Prostate gland (tissue), 2 donors: Measurements from ENCODE around the gene DENND1B. TPM values are rescaled to one million over a fixed set of nuclear protein-coding genes. Genes with fewer than 3 reads are reported as not detected.

Source experiments
- DNase-seq: peaks from one replicate; pipeline ENCODE4 v3.0.0-alpha.2; 2019; ENCODE audit warnings: low spot score
- H3K27ac ChIP-seq, 2 donors: fragments of 200-600 bp; sonication (generic); 2 replicates each; pipeline ENCODE4 v1.5.1; 2017 to 2019
- H3K27me3 ChIP-seq: fragments of 200-600 bp; sonication (generic); replicated peaks from 2 replicates; pipeline ENCODE4 v1.5.1; 2019; ENCODE audit not compliant: insufficient read depth
- H3K36me3 ChIP-seq, 2 donors: fragments of 200-600 bp; sonication (generic); 1 replicate in 1 of 2; 2 replicates in 1 of 2; pipeline versions ENCODE4 v1.5.1 to v1.8.1; 2017 to 2019
- H3K4me1 ChIP-seq: fragments of 200-600 bp; sonication (generic); replicated peaks from 2 replicates; pipeline ENCODE4 v1.5.1; 2019
- H3K4me3 ChIP-seq, 2 donors: fragments of 200-600 bp; sonication (generic); 2 replicates each; pipeline ENCODE4 v1.5.1; 2017 to 2019
- H3K9me3 ChIP-seq: fragments of 200-600 bp; sonication (generic); 2 replicates; pipeline ENCODE4 v1.5.1; 2017
- POLR2A ChIP-seq: fragments of 450-650 bp; IDR thresholded peaks from one replicate; pipeline ENCODE4 v1.6.1; 2016; ENCODE audit warnings: antibody characterized with exemption, mild to moderate bottlenecking
- POLR2AphosphoS5 ChIP-seq: sonication (generic); formaldehyde crosslinking; IDR thresholded peaks from one replicate; pipeline ENCODE4 v1.6.1; 2017; ENCODE audit warnings: antibody characterized with exemption
- WGBS: methylation state at CpG from one replicate; pipeline ENCODE4 v1.1.5; 2018; 5-methylcytosine and 5-hydroxymethylcytosine counted together
- intact Hi-C: fragments of 100-400 bp; cut with DNase I; formaldehyde crosslinking; loops from one replicate; pipeline ENCODE4 v1.14.2; 2022
- total RNA-seq, 2 donors: library from RNA; depleted of rRNA; stranded (reverse); fragments of >200 nt; gene quantifications; one replicate each; pipeline ENCODE4 v1.1.0, GENCODE V29; 2016
- TF ChIP-seq, protein P1 (sequence below), 4 experiments: fragments of 200-600 bp in 2 of 4; fragments of 450-650 bp in 2 of 4; sonication (generic) in 2 of 4; IDR thresholded peaks; 1 replicate in 3 of 4; 2 replicates in 1 of 4; pipeline ENCODE4 v1.5.1; 2016 to 2019; ENCODE audit warnings: antibody characterized with exemption in 4 of 4, mild to moderate bottlenecking in 2 of 4, moderate library complexity in 2 of 4

Gene DENND1B
- total RNA-seq, 2 donors from 2014 or later: 13.5 to 14.1 TPM

DNA sequence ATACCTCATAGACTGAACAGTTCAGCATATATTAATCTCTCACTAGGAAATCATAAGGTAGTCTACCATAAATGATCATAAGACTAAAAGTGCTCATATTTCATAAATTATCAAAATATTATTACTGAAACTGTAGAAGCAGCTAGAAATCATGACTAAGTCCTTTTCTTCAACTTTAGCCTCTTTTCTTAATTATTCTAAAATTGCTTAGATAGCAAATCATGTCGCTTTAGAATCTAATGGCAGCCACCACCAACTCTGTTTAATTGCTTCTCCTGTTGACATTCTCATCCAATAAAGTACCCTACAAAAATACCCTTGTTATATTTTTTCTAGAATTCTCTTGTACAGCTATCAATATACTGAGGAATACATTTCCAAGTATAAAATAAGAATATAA lies 102.9 kb downstream of the DENND1B start:
- Histone ChIP-seq H3K9me3 (no peaks in the 10 kb centered on the region), H3K27me3 (no peaks in the 10 kb centered on the region), H3K36me3 (no peaks in the 10 kb centered on the region), H3K4me3 (no peak overlapping the region), H3K4me1 (peaks cover 5% of the 10 kb centered on the region), H3K27ac (no peak overlapping the region)
- DNase-seq: no peak
- intact Hi-C loops: no loop called here
- 92% methylated on average over 1 of the region's 1 CpG for WGBS
- TF ChIP-seq POLR2A (no peak), POLR2AphosphoS5 (no peak)
- TF ChIP-seq, protein P1, sequence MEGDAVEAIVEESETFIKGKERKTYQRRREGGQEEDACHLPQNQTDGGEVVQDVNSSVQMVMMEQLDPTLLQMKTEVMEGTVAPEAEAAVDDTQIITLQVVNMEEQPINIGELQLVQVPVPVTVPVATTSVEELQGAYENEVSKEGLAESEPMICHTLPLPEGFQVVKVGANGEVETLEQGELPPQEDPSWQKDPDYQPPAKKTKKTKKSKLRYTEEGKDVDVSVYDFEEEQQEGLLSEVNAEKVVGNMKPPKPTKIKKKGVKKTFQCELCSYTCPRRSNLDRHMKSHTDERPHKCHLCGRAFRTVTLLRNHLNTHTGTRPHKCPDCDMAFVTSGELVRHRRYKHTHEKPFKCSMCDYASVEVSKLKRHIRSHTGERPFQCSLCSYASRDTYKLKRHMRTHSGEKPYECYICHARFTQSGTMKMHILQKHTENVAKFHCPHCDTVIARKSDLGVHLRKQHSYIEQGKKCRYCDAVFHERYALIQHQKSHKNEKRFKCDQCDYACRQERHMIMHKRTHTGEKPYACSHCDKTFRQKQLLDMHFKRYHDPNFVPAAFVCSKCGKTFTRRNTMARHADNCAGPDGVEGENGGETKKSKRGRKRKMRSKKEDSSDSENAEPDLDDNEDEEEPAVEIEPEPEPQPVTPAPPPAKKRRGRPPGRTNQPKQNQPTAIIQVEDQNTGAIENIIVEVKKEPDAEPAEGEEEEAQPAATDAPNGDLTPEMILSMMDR (IDR thresholded peaks at IDR 0.05): no peak

DNA sequence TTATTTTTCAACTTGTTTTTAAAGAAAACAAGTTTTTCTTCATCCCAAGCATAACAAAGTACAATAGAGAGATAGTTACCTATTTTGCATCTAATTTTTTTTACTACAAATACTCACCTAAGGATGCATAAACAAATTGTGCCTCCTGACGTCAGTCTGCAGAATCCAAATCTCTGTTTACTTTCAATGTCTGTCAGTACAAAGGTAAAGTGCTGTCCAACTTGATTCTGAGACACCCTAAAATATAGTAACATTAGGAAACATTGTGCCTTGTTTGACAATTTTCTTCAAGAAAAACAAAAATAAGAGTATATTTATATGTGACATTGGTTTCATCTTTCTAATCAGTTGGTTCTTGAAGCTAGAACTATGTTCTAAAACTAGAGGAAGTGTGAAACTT lies 103.4 kb downstream of the DENND1B start:
- H3K4me3 ChIP-seq: no peak overlapping the region
- H3K9me3 ChIP-seq: no peaks in the 10 kb centered on the region
- TF ChIP-seq, protein P1 (IDR thresholded peaks at IDR 0.05): no peak
- TF ChIP-seq POLR2AphosphoS5 (no peak), POLR2A (no peak)
- H3K4me1 ChIP-seq: peaks cover 5% of the 10 kb centered on the region
- intact Hi-C loops: no loop called here
- H3K36me3 ChIP-seq: no peaks in the 10 kb centered on the region
- H3K27me3 ChIP-seq: no peaks in the 10 kb centered on the region
- H3K27ac ChIP-seq: no peak overlapping the region
- no peak for DNase-seq
- 88% methylated on average over 1 of the region's 1 CpG for WGBS

DNA sequence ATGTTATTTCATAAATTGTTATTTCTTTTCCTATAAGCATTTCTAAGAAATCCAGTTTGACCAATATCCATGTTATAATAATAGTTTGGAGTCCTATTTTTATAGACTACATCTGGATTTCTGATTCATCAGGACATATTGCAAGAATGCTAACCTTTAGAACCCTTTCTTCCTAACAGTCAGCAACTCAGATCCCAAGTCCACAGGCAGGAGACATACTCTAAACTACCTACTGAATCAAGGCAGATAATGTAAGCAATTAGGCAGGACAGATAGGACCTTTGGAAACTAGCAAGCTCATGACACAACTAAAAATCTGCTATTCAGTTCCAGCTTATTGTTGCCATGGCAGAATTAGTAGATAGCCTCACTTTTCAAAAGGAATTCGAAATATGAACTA lies 104.1 kb downstream of the DENND1B start:
- no peaks in the 10 kb centered on the region for H3K27me3 ChIP-seq
- peaks cover 5% of the 10 kb centered on the region for H3K4me1 ChIP-seq
- H3K9me3 ChIP-seq: no peaks in the 10 kb centered on the region
- TF ChIP-seq POLR2AphosphoS5: no peak
- TF ChIP-seq POLR2A: no peak
- TF ChIP-seq, protein P1 (IDR thresholded peaks at IDR 0.05): no peak
- H3K27ac ChIP-seq: no peak overlapping the region
- H3K36me3 ChIP-seq: no peaks in the 10 kb centered on the region
- intact Hi-C loops: no loop called here
- no peak for DNase-seq
- WGBS: 97% methylated on average over 1 of the region's 1 CpG
- no peak overlapping the region for H3K4me3 ChIP-seq

DNA sequence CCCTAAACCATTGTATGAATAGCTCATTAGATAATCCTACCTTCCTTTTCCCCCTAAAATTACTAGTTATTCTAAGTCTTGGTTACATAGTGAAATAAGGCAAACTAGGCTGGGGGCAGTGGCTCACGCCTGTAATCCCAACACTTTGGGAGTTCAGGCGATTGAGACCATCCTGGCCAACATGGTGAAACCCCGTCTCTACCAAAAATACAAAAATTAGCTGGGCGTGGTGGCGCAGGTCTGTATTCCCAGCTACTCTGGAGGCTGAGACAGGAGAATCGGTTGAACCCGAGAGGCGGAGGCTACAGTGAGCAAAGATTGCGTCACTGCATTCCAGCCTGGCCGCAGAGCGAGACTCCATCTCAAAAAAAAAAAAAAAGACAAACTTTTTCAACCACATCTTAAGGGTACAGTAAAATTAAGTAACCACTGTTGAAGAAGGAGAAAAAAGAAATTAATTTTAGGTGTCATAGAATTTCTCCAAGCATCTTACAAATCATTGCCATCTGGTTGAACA lies 108.5 kb downstream of the DENND1B start:
- TF ChIP-seq POLR2A (no peak), POLR2AphosphoS5 (no peak)
- TF ChIP-seq, protein P1 (IDR thresholded peaks at IDR 0.05): no peak
- H3K27me3 ChIP-seq: no peaks in the 10 kb centered on the region
- intact Hi-C loops: no loop called here
- no peaks in the 10 kb centered on the region for H3K36me3 ChIP-seq
- H3K9me3 ChIP-seq: no peaks in the 10 kb centered on the region
- H3K4me1 ChIP-seq: no peaks in the 10 kb centered on the region
- 98% methylated on average over 11 of the region's 11 CpGs for WGBS
- H3K27ac ChIP-seq: no peak overlapping the region
- no peak for DNase-seq
- no peak overlapping the region for H3K4me3 ChIP-seq

DNA sequence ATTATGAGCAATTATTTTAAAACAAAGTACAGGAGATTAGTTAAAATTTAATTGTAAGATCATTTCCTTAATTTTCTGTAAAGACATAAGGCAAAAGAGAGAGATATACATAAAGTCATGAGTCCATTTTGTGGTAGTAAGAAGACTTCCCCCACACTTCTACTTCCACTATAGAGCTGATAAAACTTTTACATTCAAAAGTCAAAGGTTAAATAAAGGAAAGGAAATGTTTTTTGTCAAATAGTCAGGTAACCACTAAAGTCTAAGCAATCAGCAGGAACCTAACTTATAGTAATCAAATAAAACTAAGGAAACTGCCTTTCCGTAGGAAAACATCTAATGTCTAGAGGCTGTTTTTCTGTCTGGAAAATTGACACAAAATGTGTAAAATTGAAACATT lies 110.9 kb downstream of the DENND1B start:
- Histone ChIP-seq H3K27ac (no peak overlapping the region), H3K4me3 (no peak overlapping the region), H3K4me1 (no peaks in the 10 kb centered on the region), H3K27me3 (no peaks in the 10 kb centered on the region), H3K9me3 (no peaks in the 10 kb centered on the region), H3K36me3 (no peaks in the 10 kb centered on the region)
- WGBS: 93% methylated on average over 1 of the region's 1 CpG
- TF ChIP-seq POLR2AphosphoS5 (no peak), POLR2A (no peak)
- TF ChIP-seq, protein P1 (IDR thresholded peaks at IDR 0.05): no peak
- no peak for DNase-seq
- intact Hi-C loops: no loop called here
